ENCODE measurements around the gene MBTPS1.

GRCh38 chr16:84131117-84131516 is 14.4 kb upstream of the MBTPS1 start:
- no peak for TF ChIP-seq CTCF (IDR thresholded peaks at IDR 0.05; ENCODE audit: low read length)
- no peak for TF ChIP-seq EZH2 (IDR thresholded peaks at IDR 0.05; ENCODE audit: borderline replicate concordance, low read length)

Measured in OCI-LY1 (cell line).